ENCODE measurements around the gene MERTK. TPM values are rescaled to one million over a fixed set of nuclear protein-coding genes. Genes with fewer than 3 reads are reported as not detected.

MERTK gene
- total and polyA plus RNA-seq, 2 of the 8 experiments (the other 6 are each of a cell fraction or from before 2014, with no cell fraction given): 6.5 to 7.0 TPM

DNA sequence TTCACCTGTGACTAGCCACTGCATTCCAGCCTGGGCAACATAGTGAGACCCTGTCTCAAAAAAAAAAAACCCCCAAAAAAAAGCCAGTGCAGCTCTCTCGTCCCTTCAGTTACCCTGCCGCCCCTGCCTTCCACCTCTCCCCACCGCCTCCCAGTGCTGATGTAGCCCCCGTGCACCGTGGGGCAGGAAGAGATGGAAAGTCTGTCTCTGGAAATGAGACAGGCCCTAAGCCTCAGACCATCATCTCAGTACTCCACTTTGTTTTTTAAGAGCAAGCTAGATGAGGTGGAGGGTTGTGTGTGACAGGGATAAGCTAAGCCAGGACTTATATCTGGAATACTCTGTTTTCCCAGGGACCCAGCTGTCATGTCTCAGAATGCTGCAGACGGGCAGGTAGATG is 32.0 kb downstream of the MERTK start:
- Histone ChIP-seq H2AFZ (ENCODE audit: low read length) (no peak overlapping the region), H2BK20ac (ENCODE audit: low read length) (no peak overlapping the region), H3K4ac (replicated peaks; ENCODE audit: insufficient read length, low read depth, low read length) (no peak overlapping the region), H3K4me3 (ENCODE audit: extremely low read depth in 1 of 4, insufficient read depth in 2 of 4, low read depth in 3 of 4, low read length in 4 of 4) (no peak overlapping the region), H3K9ac (replicated peaks in 1 of 4; ENCODE audit: extremely low read depth in 1 of 4, low read depth in 3 of 4, low read length in 3 of 4) (no peak overlapping the region), H3K56ac (replicated peaks; ENCODE audit: insufficient read length, low read depth, low read length) (no peak overlapping the region), H3K36me3 (ENCODE audit: control insufficient read depth in 2 of 4, insufficient read depth in 4 of 4, low read length in 3 of 4) (peaks cover 0 to 3% (median 0%) of the 10 kb centered on the region in 4 experiments; a peak in 1 of 8 replicates), H2BK15ac (ENCODE audit: low read length) (no peak overlapping the region), H3K23me2 (ENCODE audit: low read depth, low read length) (peaks cover under 1% of the 10 kb centered on the region; the same call in 1 of the 2 replicates), H2BK5ac (ENCODE audit: low read depth, low read length) (no peak overlapping the region), H3K79me2 (ENCODE audit: control insufficient read depth in 1 of 2, insufficient read depth in 2 of 2, low read length in 2 of 2) (no peaks in the 10 kb centered on the region), H4K20me1 (replicated peaks in 1 of 2; ENCODE audit: control insufficient read depth in 1 of 2, insufficient read depth in 2 of 2, low read length in 2 of 2) (no peaks in the 10 kb centered on the region), H2AK5ac (ENCODE audit: low read depth, low read length) (no peak overlapping the region), H3K14ac (ENCODE audit: insufficient read length) (no peak overlapping the region), H3K9me3 (ENCODE audit: insufficient read depth in 2 of 2, low read depth in 1 of 2, low read length in 1 of 2) (no peaks in the 10 kb centered on the region), H4K91ac (replicated peaks; ENCODE audit: insufficient read length, low read length) (peak overlapping the region; percentile 48), H3K4me2 (ENCODE audit: insufficient read depth in 1 of 2, low read depth in 2 of 2, low read length in 2 of 2) (no peak overlapping the region), H4K5ac (ENCODE audit: insufficient read length, low read depth, low read length) (no peak overlapping the region), H3K4me1 (replicated peaks in 1 of 4; ENCODE audit: control insufficient read depth in 3 of 4, insufficient read depth in 4 of 4, low read length in 3 of 4) (peaks cover 0 to 3% (median 1%) of the 10 kb centered on the region in 4 experiments; a peak in 1 of 7 replicates), H3K18ac (ENCODE audit: extremely low read depth, low read length) (no peak overlapping the region), H3K23ac (ENCODE audit: insufficient read length) (no peak overlapping the region), H2BK12ac (ENCODE audit: low read depth, low read length) (no peak overlapping the region; the same call in 1 of the 2 replicates), H3K27me3 (replicated peaks in 1 of 4; ENCODE audit: control insufficient read depth in 3 of 4, extremely low read depth in 1 of 4, insufficient read depth in 3 of 4, low read length in 3 of 4) (no peaks in the 10 kb centered on the region), H3K79me1 (ENCODE audit: low read depth, low read length) (no peaks in the 10 kb centered on the region), H2BK120ac (replicated peaks; ENCODE audit: low read depth, low read length) (no peak overlapping the region), H3K27ac (ENCODE audit: low read depth, low read length) (no peak overlapping the region), H4K8ac (ENCODE audit: extremely low read depth, insufficient read depth, low read length) (no peak overlapping the region)
- ChIA-PET CTCF (ENCODE audit: partially characterized antibody) (interaction anchor here (1.2 to 3.4 kb wide), 4 partner anchors 9 to 27 kb away, joined by 3 to 16 read pairs (median 6); no protein-coding TSS in a partner anchor), POLR2A (ENCODE audit: partially characterized antibody) (no interaction called here)
- no peak for FAIRE-seq
- TF ChIP-seq HDAC6 (IDR thresholded peaks at IDR 0.05; ENCODE audit: low read depth, low read length) (no peak), SP2 (IDR thresholded peaks at IDR 0.05; ENCODE audit: low read length) (no peak), SRF (IDR thresholded peaks at IDR 0.05; ENCODE audit: low read depth, low read length) (no peak), JUND (IDR thresholded peaks at IDR 0.05; ENCODE audit: low read length) (no peak), YY1 (IDR thresholded peaks at IDR 0.05; ENCODE audit: low read depth, low read length) (no peak), RFX5 (IDR thresholded peaks at IDR 0.05; ENCODE audit: borderline replicate concordance, low read depth, low read length) (no peak), HDAC2 (IDR thresholded peaks at IDR 0.05; ENCODE audit: borderline replicate concordance in 1 of 2, low read depth in 2 of 2, low read length in 2 of 2) (no peak)
- TF ChIP-seq, protein P1, sequence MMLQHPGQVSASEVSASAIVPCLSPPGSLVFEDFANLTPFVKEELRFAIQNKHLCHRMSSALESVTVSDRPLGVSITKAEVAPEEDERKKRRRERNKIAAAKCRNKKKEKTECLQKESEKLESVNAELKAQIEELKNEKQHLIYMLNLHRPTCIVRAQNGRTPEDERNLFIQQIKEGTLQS (IDR thresholded peaks at IDR 0.05; ENCODE audit: insufficient read depth, low read depth, low read length): no peak
- 95% methylated on average over 4 of the region's 6 CpGs; no CpG with 5 or more reads in 1 of the 2 experiments for WGBS, 2 experiments (ENCODE audit: extremely low coverage in 1 of 2, insufficient coverage in 1 of 2, insufficient read length in 1 of 2, insufficient replicate concordance in 2 of 2, low coverage in 1 of 2, low lambda C conversion rate in 2 of 2, missing lambda C conversion rate in 1 of 2)
- no peak for DNase-seq (ENCODE audit: low read depth in 1 of 2, low spot score in 2 of 2)

Data from H1 (cell line).